Activated CD8-positive, alpha-beta memory T cell treated with anti-CD3 and anti-CD28 coated beads, Interleukin-2, amount 50 U/mL, for 4 hours (primary cell): ENCODE measurements around the gene ING3.
A peak's percentile ranks its signal among the peaks of the same experiment; 100 is the strongest.

Experiments used
- DNase-seq: peaks from one replicate; pipeline ENCODE4 v3.0.0-alpha.2; 2020

ING3 gene

DNA sequence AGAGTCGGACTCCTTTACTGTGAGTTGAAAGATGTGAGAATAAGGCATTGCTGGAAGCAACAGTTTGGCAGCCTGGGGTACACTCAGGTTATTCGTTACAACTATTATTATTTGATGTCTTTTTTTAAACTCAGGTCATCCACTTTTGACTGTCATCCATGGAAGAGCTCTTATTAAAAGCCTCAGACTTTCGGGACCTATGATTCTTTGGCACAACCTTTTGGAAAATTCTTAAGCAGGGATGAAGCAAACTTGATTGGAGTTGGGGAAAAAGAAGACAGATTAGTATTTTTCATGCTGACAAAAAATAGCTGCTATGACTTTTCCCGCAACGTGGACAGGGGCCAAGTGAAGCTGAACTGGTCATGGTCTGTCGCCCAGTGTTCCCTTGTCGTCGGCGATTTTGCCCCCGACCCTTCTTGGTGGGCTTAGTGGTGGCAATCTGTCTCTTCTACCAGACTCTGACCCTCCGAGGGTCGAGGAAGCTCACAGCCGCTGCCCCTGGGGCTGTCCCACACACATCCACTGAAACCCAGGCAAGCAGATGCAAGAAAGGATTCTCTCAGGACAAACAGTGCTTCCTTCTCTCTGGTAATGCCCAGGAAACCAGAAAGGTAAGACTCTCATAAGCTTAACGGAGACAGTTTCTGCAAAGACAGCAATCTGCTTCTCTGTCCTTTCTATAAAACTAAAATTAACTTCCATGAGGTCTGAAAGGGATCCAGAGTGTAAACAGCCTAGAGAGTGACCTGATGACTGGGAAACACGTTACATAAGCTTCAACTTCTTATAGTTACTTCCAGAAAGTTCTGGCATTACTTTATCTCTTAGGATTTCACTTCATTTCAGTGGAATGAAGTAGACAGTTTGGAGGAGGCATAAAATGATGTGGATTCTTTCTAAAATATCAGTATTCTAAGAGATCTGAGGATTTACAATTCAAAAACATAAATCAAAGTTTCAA lies 39.0 kb downstream of the ING3 start:
- DNase-seq = no peak

- DNase-seq = no peak
Observed at GRCh38 chr7:120990468-120991118, 40.0 kb downstream of the ING3 start.

DNA sequence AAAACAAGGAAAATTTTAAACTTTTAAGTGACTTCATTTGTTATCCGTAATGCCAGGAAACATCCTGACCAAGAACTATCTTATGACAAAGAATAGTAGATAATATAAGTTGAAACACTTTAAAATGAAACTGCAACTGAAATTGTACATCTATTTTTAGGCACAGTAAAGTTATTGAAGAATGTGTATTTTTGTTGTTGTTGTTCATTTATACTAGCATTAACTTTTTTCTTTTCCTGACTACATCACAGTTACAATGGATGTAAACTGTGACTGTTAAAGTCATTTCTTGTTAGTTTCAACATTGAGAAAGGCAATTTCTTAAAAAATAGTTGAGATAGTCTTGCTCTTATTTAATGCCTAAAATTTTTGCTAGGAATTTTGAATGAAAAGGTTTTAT lies 40.6 kb downstream of the ING3 start:
- DNase-seq = no peak

GRCh38 chr7:120991581-120991980 lies 41.0 kb downstream of the ING3 start:
- DNase-seq = no peak

GRCh38 chr7:120992272-120992964 lies 41.8 kb downstream of the ING3 start:
- DNase-seq = no peak

- DNase-seq = no peak
Observed at GRCh38 chr7:120992965-120993494, 42.5 kb downstream of the ING3 start.

DNA sequence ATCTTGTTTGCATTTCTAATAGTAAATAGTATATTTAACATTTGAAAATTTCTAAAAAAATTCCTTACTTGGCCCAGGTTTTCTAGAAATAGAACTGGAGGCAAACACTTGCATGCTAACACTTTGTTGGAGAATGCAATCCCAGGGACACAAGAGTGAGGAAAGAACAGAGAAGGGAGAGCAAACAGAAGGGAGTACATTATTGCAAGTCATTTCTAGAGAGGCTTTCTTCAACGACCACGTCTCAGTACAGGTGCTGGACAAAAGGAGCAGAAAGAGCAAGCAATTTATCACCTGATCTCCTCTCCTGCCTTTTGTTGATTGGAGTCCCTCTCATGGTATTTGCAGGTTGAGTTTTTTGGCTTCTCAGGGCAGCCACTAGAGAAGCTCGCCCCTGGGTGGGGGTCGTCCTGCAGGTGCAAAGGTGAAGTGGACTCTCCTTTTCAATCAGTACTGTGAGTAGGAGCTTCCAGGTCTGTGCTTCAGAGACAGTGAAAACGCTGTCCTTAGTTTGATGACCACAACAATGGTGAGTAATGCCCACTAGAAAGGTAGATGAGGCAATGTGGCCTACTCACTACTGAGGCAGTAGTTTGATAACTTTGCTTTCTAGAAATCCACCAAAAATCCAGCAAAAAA lies 43.1 kb downstream of the ING3 start:
- no peak for DNase-seq

- no peak for DNase-seq
Observed at GRCh38 chr7:120994512-120995410, 44.2 kb downstream of the ING3 start.

DNA sequence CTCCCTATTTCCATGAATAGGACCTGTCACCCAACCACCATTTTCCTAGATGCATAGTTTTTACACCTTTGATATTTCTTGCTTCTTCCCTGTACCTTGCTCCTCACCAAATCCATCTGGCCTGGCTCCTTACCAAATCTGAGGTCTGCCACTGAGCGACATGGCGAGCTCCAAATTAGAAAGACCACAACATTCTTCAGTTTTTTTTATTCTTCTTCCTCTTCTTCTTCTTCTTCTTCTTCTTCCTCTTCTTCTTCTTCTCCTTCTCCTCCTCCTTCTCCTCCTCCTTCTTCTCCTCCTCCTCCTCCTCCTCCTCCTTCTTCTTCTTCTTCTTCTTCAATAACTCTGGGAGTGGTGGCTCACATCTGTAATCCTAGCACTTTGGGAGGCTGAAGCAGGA lies 45.1 kb downstream of the ING3 start:
- no peak for DNase-seq

DNA sequence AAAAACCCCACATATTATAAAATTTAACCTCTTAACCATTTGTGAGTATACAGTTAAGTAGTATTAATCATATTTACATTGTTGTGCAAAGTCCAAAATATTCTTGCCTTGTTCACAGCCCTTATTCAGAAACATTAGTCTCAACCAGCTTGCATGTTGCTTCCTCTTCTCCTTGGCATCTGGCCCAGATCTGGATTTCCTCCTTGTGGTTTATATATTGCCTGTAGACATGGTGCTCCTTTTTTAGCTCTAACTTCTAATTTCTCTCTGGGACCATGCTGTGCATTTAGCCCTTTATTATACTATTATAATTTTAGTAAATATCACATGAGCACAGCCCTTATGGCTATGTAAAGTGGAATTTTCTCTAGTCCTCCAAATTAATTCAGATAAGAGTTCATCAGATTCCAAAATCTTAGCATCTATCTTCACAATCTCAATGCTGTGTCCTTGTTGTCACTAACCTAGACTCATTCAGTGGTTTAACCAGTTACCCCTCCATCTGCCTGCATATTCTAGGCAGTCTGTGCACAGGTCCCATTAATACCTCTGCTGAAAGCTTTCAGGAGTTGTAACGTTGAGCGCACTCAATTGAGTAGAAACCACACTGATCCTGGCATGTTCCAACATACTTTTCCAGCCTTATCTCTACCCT lies 45.9 kb downstream of the ING3 start:
- DNase-seq = peak; percentile 16

DNA sequence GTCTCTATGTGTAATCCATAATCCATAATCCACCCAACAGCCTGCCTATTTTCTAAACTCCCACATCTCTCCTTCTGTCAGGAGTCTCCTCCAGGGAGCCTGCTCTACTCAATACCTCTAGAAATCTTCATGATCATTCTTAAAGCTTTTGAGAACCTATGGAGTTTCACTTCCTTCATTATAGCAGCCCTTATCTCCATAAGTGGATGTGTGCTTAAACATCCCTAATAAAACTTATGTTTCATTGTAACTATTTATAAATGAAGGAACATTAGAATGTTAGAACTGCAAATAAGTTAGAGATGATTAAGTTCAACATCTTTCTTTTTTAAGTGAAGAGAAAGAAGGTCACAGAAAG lies 46.4 kb downstream of the ING3 start:
- no peak for DNase-seq

- DNase-seq = no peak
Observed at GRCh38 chr7:120997882-120998474, 47.4 kb downstream of the ING3 start.

GRCh38 chr7:120998520-120998919 lies 47.9 kb downstream of the ING3 start:
- DNase-seq = no peak

- DNase-seq = no peak
Observed at GRCh38 chr7:120998996-120999565, 48.5 kb downstream of the ING3 start.

GRCh38 chr7:121000081-121000983 lies 49.8 kb downstream of the ING3 start:
- no peak for DNase-seq

GRCh38 chr7:121001234-121001906 lies 50.8 kb downstream of the ING3 start:
- DNase-seq = no peak

- no peak for DNase-seq
Observed at GRCh38 chr7:121002048-121002756, 51.6 kb downstream of the ING3 start.

DNA sequence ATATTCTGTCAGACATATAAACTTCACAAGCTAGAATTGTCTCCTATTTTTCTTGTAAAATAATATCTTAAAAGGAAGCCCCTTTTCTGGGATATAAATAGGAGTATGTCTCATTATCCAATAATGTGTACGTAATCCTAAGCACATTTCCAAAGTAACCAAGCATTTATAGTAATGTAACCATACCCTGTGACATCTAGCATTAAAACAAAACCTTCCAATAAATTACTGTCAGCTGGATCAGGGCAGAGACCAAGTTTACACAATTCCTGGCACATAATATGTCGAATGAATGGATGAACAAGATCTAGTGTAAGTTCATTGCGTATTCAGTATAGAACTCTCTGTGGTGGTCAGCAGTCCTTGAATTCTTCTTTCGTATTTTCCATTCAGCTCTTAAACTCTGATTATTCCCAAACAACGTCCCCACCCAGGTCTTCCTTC lies 52.2 kb downstream of the ING3 start:
- DNase-seq = no peak
